ENCODE results near the gene RARG. TPM values are rescaled to one million over a fixed set of nuclear protein-coding genes. Genes with fewer than 3 reads are reported as not detected.

RARG gene
- total and polyA plus RNA-seq, 2 donors (not counting 1 experiment from before 2014, with no cell fraction given), result 8.8 to 15.0 TPM

DNA sequence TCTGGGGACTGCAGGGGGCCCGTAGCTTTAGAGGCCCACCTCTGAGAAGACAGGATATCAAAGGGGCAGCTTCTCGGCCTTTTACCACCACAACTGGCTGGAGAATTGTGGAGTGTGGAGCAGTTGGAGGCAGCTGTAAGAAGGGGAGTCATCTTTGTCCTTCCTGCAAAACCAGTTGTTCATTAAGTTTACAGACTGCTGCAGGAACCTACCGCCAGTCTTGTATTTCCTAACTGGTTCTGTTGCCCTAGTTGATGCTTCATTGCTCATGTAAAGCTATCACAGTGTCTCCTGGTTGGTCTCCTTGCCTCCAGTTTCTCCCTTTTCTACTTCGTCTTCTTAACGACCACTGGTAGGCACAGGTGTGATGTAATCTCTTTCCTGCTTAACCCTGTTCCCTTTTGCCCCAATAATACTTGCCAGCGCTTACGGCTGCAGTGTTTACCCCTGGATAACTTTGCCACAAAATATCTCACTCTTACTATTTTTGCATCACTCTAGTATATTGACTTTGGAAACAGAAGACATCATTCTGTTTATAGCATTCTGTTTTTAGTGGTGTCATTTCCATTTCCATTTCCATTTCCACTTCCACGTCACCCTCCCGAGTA, 48.0 kb upstream of the RARG start:
- no peak overlapping the region for H3K27ac ChIP-seq (ENCODE audit: low read length in 2 of 2)
- Mint-ChIP-seq H3K27me3 (no peaks in the 10 kb centered on the region), H3K4me3 (no peak overlapping the region), H3K9me3 (ENCODE audit: insufficient read depth) (no peaks in the 10 kb centered on the region), H3K4me1 (no peaks in the 10 kb centered on the region), H3K27ac (no peak overlapping the region)
- TF ChIP-seq EZH2 (IDR thresholded peaks at IDR 0.05; ENCODE audit: borderline replicate concordance, insufficient read depth, low read depth, low read length, poor library complexity, severe bottlenecking), result no peak
- TF ChIP-seq, protein P1, sequence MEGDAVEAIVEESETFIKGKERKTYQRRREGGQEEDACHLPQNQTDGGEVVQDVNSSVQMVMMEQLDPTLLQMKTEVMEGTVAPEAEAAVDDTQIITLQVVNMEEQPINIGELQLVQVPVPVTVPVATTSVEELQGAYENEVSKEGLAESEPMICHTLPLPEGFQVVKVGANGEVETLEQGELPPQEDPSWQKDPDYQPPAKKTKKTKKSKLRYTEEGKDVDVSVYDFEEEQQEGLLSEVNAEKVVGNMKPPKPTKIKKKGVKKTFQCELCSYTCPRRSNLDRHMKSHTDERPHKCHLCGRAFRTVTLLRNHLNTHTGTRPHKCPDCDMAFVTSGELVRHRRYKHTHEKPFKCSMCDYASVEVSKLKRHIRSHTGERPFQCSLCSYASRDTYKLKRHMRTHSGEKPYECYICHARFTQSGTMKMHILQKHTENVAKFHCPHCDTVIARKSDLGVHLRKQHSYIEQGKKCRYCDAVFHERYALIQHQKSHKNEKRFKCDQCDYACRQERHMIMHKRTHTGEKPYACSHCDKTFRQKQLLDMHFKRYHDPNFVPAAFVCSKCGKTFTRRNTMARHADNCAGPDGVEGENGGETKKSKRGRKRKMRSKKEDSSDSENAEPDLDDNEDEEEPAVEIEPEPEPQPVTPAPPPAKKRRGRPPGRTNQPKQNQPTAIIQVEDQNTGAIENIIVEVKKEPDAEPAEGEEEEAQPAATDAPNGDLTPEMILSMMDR (IDR thresholded peaks at IDR 0.05), result no peak
- no peak overlapping the region for H3K9ac ChIP-seq (ENCODE audit: low read length)
- H3K4me1 ChIP-seq (ENCODE audit: control insufficient read depth in 2 of 2, insufficient read depth in 2 of 2, low read length in 2 of 2), result no peaks in the 10 kb centered on the region
- no peak overlapping the region for H3K4me3 ChIP-seq (ENCODE audit: control extremely low read depth in 1 of 5, extremely low read depth in 1 of 5, insufficient read depth in 1 of 5, low read depth in 2 of 5, low read length in 4 of 5)
- ChIA-PET POLR2A (interaction anchor here (0.7 kb wide), 1 partner anchor 15 kb away, joined by 6 read pairs; no protein-coding TSS in a partner anchor), CTCF (interaction anchor here (0.8 to 24.0 kb wide), 7 partner anchors 8 to 141 kb away, joined by 3 to 721 read pairs (median 4); partner anchors contain the start of genes AAAS, ITGB7 and MYG1)
- H3K27me3 ChIP-seq (replicated peaks in 1 of 4; ENCODE audit: control extremely low read depth in 1 of 4, control insufficient read depth in 3 of 4, insufficient read depth in 4 of 4, low read length in 3 of 4), result no peaks in the 10 kb centered on the region
- no peaks in the 10 kb centered on the region for H3K36me3 ChIP-seq (replicated peaks in 1 of 2; ENCODE audit: control extremely low read depth in 1 of 2, control insufficient read depth in 1 of 2, extremely low read depth in 1 of 2, insufficient read depth in 2 of 2, low read length in 1 of 2)
- no peak for DNase-seq
- H3K9me3 ChIP-seq (ENCODE audit: control extremely low read depth in 1 of 3, control insufficient read depth in 2 of 3, insufficient read depth in 1 of 3, low read length in 2 of 3), result no peaks in the 10 kb centered on the region
- H2AFZ ChIP-seq (ENCODE audit: insufficient read depth, low read depth, low read length, poor library complexity, severe bottlenecking), result no peak overlapping the region
- 100% methylated on average over 2 of the region's 9 CpGs for WGBS (ENCODE audit: insufficient coverage)
- no peaks in the 10 kb centered on the region for H3K79me2 ChIP-seq (ENCODE audit: control insufficient read depth, insufficient read depth, low read length)
- ATAC-seq (ENCODE audit: low read depth), result no peak
- intact Hi-C loops (cut with micrococcal nuclease), result no loop called here
- no peak overlapping the region for H3K4me2 ChIP-seq (replicated peaks; ENCODE audit: low read depth, low read length, poor library complexity, severe bottlenecking)
- no peaks in the 10 kb centered on the region for H4K20me1 ChIP-seq (ENCODE audit: control insufficient read depth, insufficient read depth, low read length, poor library complexity, severe bottlenecking)

DNA sequence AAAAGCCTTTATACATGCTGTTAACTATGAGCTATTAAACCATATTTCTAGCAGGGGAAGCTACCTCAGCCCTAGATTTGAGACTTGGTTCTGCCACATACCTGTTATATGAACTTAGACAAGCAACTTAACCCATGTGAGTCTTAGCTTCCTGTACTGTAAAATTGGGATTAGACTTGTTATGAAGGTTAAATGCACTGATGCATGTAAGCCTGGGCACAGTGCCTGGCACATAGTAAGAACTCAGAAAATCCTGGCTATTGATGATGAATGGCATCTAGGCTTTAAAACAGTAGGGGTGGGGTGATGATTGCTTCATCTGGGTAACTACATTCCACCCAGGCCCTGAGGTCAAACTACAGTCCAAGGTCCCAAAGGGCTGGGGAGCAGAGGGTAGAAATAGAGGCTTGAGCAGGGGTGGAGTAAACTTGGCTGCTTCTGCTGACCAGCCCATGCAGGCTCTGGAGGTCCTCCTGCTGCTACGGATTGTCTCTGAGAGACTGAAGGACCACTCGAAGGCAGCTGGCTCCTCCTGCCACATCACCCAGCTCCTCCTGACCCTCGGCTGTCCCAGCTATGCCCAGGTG, 47.4 kb upstream of the RARG start:
- Histone ChIP-seq H3K36me3 (replicated peaks in 1 of 2; ENCODE audit: control extremely low read depth in 1 of 2, control insufficient read depth in 1 of 2, extremely low read depth in 1 of 2, insufficient read depth in 2 of 2, low read length in 1 of 2) (no peaks in the 10 kb centered on the region), H3K4me1 (ENCODE audit: control insufficient read depth in 2 of 2, insufficient read depth in 2 of 2, low read length in 2 of 2) (no peaks in the 10 kb centered on the region), H4K20me1 (ENCODE audit: control insufficient read depth, insufficient read depth, low read length, poor library complexity, severe bottlenecking) (no peaks in the 10 kb centered on the region), H3K27me3 (replicated peaks in 1 of 4; ENCODE audit: control extremely low read depth in 1 of 4, control insufficient read depth in 3 of 4, insufficient read depth in 4 of 4, low read length in 3 of 4) (no peaks in the 10 kb centered on the region), H3K27ac (ENCODE audit: low read length in 2 of 2) (no peak overlapping the region), H3K79me2 (ENCODE audit: control insufficient read depth, insufficient read depth, low read length) (no peaks in the 10 kb centered on the region), H3K9ac (ENCODE audit: low read length) (no peak overlapping the region), H2AFZ (ENCODE audit: insufficient read depth, low read depth, low read length, poor library complexity, severe bottlenecking) (no peak overlapping the region), H3K9me3 (ENCODE audit: control extremely low read depth in 1 of 3, control insufficient read depth in 2 of 3, insufficient read depth in 1 of 3, low read length in 2 of 3) (no peaks in the 10 kb centered on the region), H3K4me2 (replicated peaks; ENCODE audit: low read depth, low read length, poor library complexity, severe bottlenecking) (no peak overlapping the region), H3K4me3 (ENCODE audit: control extremely low read depth in 1 of 5, extremely low read depth in 1 of 5, insufficient read depth in 1 of 5, low read depth in 2 of 5, low read length in 4 of 5) (no peak overlapping the region)
- WGBS (ENCODE audit: insufficient coverage), result 94% methylated on average over 3 of the region's 3 CpGs
- no peak for DNase-seq
- ATAC-seq (ENCODE audit: low read depth), result no peak
- intact Hi-C loops (cut with micrococcal nuclease), result no loop called here
- ChIA-PET POLR2A (no interaction called here), CTCF (interaction anchor here (0.8 to 24.0 kb wide), 8 partner anchors 8 to 142 kb away, joined by 3 to 721 read pairs (median 4); partner anchors contain the start of genes AAAS, ITGB7 and MYG1)
- TF ChIP-seq, protein P1 (IDR thresholded peaks at IDR 0.05), result no peak
- TF ChIP-seq EZH2 (IDR thresholded peaks at IDR 0.05; ENCODE audit: borderline replicate concordance, insufficient read depth, low read depth, low read length, poor library complexity, severe bottlenecking), result no peak
- no peaks in the 10 kb centered on the region for H3K4me1 Mint-ChIP-seq
- no peaks in the 10 kb centered on the region for H3K9me3 Mint-ChIP-seq (ENCODE audit: insufficient read depth)
- H3K27ac Mint-ChIP-seq, result no peak overlapping the region
- H3K4me3 Mint-ChIP-seq, result no peak overlapping the region
- no peaks in the 10 kb centered on the region for H3K27me3 Mint-ChIP-seq

Data from B cell (primary cell).